Measurements from ENCODE around the gene CLMN.

The CLMN gene

GRCh38 chr14:95164506-95164905, 155.2 kb downstream of the CLMN start:
- no peak for DNase-seq (ENCODE audit: low read depth, low spot score)

- no peak for DNase-seq (ENCODE audit: low read depth, low spot score)
These were observed 156.0 kb downstream of the CLMN start for GRCh38 chr14:95163666-95164065.

- no peak for DNase-seq (ENCODE audit: low read depth, low spot score)
These were observed 156.6 kb downstream of the CLMN start for GRCh38 chr14:95163132-95163531.

GRCh38 chr14:95162641-95163040, 157.1 kb downstream of the CLMN start:
- no peak for DNase-seq (ENCODE audit: low read depth, low spot score)

GRCh38 chr14:95157327-95158189, 162.2 kb downstream of the CLMN start, which contains the start of gene DICER1:
Gene DICER1, minus strand, starts transcription at chr14:95157529. Its CDS starts 24,071 bp downstream, at chr14:95133458.
- DNase-seq (ENCODE audit: low read depth, low spot score), result peak; percentile 84

GRCh38 chr14:95157048-95157326, 162.7 kb downstream of the CLMN start:
- no peak for DNase-seq (ENCODE audit: low read depth, low spot score)

- no peak for DNase-seq (ENCODE audit: low read depth, low spot score)
These were observed 163.3 kb downstream of the CLMN start for GRCh38 chr14:95156161-95157047.

- no peak for DNase-seq (ENCODE audit: low read depth, low spot score)
These were observed 164.7 kb downstream of the CLMN start for GRCh38 chr14:95155045-95155444.

- no peak for DNase-seq (ENCODE audit: low read depth, low spot score)
These were observed 165.8 kb downstream of the CLMN start for GRCh38 chr14:95153866-95154265.

GRCh38 chr14:95151561-95151960, 168.1 kb downstream of the CLMN start:
- DNase-seq (ENCODE audit: low read depth, low spot score), result no peak

- DNase-seq (ENCODE audit: low read depth, low spot score), result no peak
These were observed 168.8 kb downstream of the CLMN start for GRCh38 chr14:95150910-95151309.

GRCh38 chr14:95149441-95149840, 170.3 kb downstream of the CLMN start:
- no peak for DNase-seq (ENCODE audit: low read depth, low spot score)

- no peak for DNase-seq (ENCODE audit: low read depth, low spot score)
These were observed 172.1 kb downstream of the CLMN start for GRCh38 chr14:95147597-95147996.

- no peak for DNase-seq (ENCODE audit: low read depth, low spot score)
These were observed 173.5 kb downstream of the CLMN start for GRCh38 chr14:95146079-95146771.

- no peak for DNase-seq (ENCODE audit: low read depth, low spot score)
These were observed 174.9 kb downstream of the CLMN start for GRCh38 chr14:95144849-95145248.

- DNase-seq (ENCODE audit: low read depth, low spot score), result no peak
These were observed 175.7 kb downstream of the CLMN start for GRCh38 chr14:95143808-95144620.

GRCh38 chr14:95142208-95142607, 177.5 kb downstream of the CLMN start:
- no peak for DNase-seq (ENCODE audit: low read depth, low spot score)

GRCh38 chr14:95141684-95142083, 178.0 kb downstream of the CLMN start:
- no peak for DNase-seq (ENCODE audit: low read depth, low spot score)

- DNase-seq (ENCODE audit: low read depth, low spot score), result no peak
These were observed 179.4 kb downstream of the CLMN start for GRCh38 chr14:95140060-95140858.

GRCh38 chr14:95138876-95139275, 180.8 kb downstream of the CLMN start:
- no peak for DNase-seq (ENCODE audit: low read depth, low spot score)

Measured in activated CD4-positive, CD25-positive, alpha-beta regulatory T cell treated with anti-CD3 and anti-CD28 coated beads, Interleukin-2, amount 50 U/mL, for 16 hours (primary cell).